ES-I3 (cell line): Measurements from ENCODE around the gene CBX5.
"Not testable (repeated sequence)": the region's sequence is repeated elsewhere in the genome, so short reads cannot be mapped to it uniquely, and the experiment has no call there.

Experiments used
- H3K36me3 ChIP-seq: 2 replicates; pipeline ENCODE4 v1.6.1; 2013; ENCODE audit warnings: mild to moderate bottlenecking, low read length, control low read depth, moderate library complexity; ENCODE audit not compliant: insufficient read depth
- H3K4me1 ChIP-seq: 2 replicates; pipeline ENCODE4 v1.6.1; 2013; ENCODE audit warnings: mild to moderate bottlenecking, control low read depth, low read length; ENCODE audit not compliant: insufficient read depth
- H3K9ac ChIP-seq: 2 replicates; pipeline ENCODE4 v1.6.1; 2013; ENCODE audit warnings: low read depth, mild to moderate bottlenecking, low read length, moderate library complexity
- H3K9me3 ChIP-seq: 2 replicates; pipeline ENCODE4 v1.6.1; 2013; ENCODE audit warnings: mild to moderate bottlenecking, low read length, moderate library complexity; ENCODE audit not compliant: control insufficient read depth, insufficient read depth

CBX5 gene

DNA sequence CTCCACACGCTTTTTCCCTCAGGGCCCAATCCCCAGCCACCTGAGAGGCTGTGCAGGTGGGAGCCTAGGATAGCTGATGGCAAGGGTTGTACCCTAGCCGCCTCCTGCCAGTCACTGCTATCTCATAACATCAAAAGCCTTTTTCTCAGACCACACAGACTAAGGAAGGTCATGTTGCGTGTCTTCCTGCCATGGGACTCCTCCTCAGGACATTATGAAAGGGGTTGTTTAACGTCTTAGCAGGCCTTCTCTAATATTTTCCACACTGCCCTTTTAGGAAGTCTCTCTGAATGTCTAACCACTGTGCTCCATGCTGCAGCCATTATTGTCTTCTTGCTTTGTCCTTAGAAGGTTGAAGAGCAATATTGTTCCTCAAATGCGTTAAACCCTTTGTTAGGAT is 83.5 kb downstream of the CBX5 start:
- peaks cover 6% of the 10 kb centered on the region for H3K4me1 ChIP-seq
- no peaks in the 10 kb centered on the region for H3K36me3 ChIP-seq
- H3K9me3 ChIP-seq = no peaks in the 10 kb centered on the region
- H3K9ac ChIP-seq = no peak overlapping the region

DNA sequence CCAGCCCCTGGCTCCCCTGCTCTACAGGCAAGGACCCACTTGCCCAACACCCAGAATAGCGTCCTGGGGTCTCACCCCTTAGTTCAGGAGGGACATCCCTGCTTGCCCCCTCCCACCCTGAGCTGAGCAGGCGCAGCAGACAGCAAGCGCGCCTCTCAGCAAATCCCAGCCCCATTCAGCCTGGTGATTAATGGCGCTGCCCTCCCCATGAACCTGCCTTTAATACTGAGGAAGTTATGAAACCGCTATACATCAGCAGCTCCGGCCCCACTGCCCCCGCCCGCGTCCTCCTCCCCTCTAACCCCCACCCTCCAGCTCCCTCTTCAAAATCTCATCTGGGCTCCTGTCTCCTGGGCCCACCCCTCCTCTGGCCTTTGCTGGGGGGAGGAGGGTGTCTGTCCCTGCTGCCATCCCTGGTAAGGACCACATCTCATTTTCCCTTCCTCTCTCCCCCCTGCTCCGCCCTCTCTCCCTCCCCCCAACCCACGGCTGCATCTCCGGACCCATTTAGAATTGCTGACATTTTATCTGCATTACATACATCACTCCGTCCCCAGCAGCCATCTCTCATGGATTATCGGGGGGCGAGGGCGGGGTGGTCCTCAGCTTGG is 84.1 kb downstream of the CBX5 start:
- no peaks in the 10 kb centered on the region for H3K9me3 ChIP-seq
- peaks cover 6% of the 10 kb centered on the region for H3K4me1 ChIP-seq
- H3K36me3 ChIP-seq = no peaks in the 10 kb centered on the region
- no peak overlapping the region for H3K9ac ChIP-seq

DNA sequence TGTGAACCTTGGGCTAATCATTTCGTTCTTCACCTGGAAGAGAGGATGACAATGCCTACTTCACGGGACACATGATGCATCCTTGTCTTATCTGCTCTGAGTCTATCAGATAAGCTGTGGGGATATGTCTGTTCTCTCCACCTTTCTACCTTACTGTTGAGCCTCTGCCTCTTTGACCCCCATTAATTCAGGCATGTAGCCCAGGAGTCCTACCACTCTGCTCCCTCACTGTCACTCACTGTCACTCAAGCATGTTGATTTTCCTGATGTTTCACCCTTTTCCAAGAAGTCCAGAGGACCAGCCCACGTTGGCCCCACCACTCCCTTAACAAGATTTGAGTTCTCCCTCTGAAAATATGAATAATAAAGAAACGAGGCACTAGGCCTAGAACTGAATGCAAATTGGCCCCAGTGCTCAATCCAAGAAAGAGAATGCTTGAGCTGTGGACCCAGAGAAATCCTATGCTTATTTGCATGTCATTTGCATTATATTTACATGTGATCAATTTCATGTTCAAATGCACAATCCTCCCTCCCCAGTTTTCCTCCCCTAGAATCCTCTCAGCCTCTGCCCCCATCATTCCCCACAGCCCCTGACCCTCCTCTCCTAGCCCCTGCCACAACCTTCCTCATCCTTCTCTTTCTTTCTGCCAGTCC is 84.7 kb downstream of the CBX5 start:
- H3K36me3 ChIP-seq = no peaks in the 10 kb centered on the region
- H3K4me1 ChIP-seq = peaks cover 6% of the 10 kb centered on the region
- H3K9me3 ChIP-seq = no peaks in the 10 kb centered on the region
- H3K9ac ChIP-seq = no peak overlapping the region

DNA sequence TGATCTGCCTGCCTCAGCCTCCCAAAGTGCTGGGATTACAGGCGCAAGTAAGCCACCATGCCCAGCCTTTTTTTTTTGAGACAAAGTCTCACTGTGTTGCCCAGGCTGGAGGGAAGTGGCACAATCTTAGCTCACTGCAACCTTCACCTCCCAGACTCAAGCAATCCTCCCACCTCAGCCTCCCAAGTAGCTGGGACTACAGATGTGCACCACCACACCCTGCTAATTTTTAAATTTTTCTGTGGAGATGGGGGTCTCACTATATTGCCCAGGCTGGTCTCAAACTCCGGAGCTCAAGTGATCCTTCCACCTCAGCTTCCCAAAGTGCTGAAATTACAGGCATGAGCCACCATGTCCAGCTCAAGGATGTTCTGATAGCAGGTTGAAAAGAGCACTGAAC is 85.3 kb downstream of the CBX5 start:
- not testable (repeated sequence) for H3K36me3 ChIP-seq, H3K9me3 ChIP-seq, H3K9ac ChIP-seq, H3K4me1 ChIP-seq

DNA sequence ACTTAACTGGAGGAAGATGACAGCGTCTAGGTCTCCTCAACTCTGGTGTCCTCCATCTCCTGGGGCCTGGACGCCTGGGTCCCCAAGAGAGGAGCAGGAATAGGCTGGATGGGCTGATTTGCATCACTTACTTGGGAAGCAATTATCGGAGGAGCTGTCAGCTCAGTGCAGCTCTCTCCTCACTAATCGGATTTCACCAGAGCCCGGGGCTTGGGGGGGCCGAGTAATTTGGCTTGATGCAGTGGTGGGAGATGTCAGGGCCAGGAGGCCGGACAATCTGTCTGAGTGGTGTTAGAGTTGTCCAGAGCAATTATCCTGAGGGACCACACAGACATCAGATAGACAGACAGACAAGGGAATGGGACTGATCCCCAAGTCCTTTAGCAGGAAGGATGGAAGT is 86.5 kb downstream of the CBX5 start:
- Histone ChIP-seq H3K36me3 (no peaks in the 10 kb centered on the region), H3K9me3 (no peaks in the 10 kb centered on the region), H3K4me1 (peaks cover 6% of the 10 kb centered on the region), H3K9ac (no peak overlapping the region)

DNA sequence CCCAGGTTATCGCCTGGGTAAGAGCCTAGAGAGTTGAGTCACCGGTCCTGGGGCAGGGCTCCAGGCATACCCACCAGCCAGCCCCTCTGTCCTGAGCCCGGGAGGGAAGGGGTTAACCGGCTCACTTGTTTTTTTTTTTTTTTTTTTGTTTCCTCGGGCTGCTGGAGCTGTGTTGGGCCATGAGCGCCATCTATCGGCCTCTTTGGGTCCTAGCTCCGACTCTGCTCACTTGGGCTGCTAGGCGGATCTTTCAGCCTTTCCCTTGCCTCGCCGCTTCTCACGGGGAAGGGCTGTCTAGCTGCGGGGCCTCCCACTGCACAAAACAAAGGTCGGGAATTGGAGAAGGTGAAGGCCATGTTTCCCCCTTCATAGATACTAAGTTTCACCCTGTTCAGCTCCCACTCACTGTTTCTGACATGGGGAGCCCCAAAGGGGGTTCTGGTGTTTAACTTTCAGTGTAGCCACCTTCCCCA is 88.3 kb downstream of the CBX5 start:
- Histone ChIP-seq H3K9ac (no peak overlapping the region), H3K9me3 (no peaks in the 10 kb centered on the region), H3K36me3 (no peaks in the 10 kb centered on the region), H3K4me1 (no peaks in the 10 kb centered on the region)

DNA sequence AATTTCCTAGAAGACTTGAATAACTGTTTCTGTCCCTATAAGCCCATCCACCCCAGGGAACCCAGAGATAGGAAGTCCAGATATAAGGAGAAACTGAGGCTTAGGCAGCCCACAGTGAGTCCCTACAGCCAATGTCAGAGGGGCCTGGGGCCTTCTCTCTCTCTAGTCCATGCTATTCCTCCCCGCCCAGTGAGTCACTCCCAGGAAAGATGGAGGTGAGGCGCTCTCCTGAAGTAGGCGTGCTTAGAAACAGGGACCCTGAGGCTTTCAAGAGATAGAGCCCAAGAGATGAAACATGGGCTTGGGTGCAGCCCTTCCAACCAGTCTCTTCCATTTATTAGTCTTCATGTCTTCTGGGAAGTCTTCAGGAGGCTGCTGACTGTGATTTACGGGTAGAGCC is 88.8 kb downstream of the CBX5 start:
- H3K9me3 ChIP-seq = no peaks in the 10 kb centered on the region
- H3K4me1 ChIP-seq = no peaks in the 10 kb centered on the region
- no peak overlapping the region for H3K9ac ChIP-seq
- H3K36me3 ChIP-seq = no peaks in the 10 kb centered on the region

DNA sequence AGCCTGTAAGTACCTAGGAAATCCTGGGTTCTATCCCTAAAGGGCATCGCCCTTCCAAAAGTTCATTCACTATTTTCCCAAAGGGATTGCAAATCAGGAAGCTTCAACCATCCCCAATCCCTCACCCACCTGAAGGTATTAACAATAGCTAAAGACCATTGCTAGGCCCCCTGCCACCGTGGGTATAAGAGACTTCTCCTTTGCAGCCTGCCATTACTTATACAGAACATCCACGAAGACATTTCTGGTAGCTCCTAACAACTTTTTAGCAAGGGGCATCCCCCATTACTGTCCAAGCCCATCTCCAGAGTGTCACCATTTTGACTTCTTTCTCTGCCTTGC is 90.8 kb downstream of the CBX5 start:
- Histone ChIP-seq H3K9me3 (no peaks in the 10 kb centered on the region), H3K4me1 (no peaks in the 10 kb centered on the region), H3K9ac (no peak overlapping the region), H3K36me3 (no peaks in the 10 kb centered on the region; the same call in 1 of the 2 replicates)

DNA sequence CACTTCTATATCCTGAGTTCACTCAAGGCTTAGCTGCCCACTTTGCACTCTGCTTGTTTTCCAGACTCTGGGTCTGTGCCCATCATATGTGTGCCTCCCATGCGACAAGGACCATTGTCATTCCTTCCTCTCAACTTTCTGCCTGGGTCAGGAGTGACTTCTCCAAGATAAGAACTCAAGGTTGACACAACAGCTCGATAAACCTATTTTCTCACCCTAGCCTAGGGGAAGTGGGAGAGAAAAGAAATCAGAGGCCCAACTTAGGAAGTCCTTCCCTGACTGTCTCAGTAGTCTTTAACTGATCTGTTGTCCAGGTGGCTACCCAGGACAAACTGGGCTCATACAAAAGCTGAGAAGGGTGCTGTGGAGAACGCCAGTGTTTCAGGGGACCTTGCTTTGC is 92.8 kb downstream of the CBX5 start:
- Histone ChIP-seq H3K4me1 (no peaks in the 10 kb centered on the region), H3K9ac (no peak overlapping the region), H3K36me3 (no peaks in the 10 kb centered on the region; the same call in 1 of the 2 replicates), H3K9me3 (no peaks in the 10 kb centered on the region)

DNA sequence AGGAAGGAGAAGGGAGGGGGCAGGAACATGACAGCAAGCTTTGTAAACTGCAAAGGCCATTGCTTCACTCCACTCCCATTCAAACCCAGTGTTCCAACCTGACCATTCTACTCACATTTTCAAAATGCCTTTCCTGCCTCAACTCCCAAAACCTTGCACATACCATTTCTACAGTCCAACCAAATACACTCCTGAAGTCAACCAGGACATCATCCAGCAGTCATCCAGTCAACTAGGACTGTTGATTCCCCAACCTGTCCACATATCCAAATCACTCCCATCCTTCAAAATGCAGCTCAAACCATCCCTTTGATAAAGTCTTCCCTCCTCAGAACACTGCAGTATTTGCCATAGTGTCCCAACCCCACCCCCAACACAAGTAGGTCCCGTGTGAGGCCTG is 94.0 kb downstream of the CBX5 start:
- Histone ChIP-seq H3K9me3 (no peaks in the 10 kb centered on the region), H3K4me1 (no peaks in the 10 kb centered on the region), H3K9ac (no peak overlapping the region), H3K36me3 (no peaks in the 10 kb centered on the region; the same call in 1 of the 2 replicates)

DNA sequence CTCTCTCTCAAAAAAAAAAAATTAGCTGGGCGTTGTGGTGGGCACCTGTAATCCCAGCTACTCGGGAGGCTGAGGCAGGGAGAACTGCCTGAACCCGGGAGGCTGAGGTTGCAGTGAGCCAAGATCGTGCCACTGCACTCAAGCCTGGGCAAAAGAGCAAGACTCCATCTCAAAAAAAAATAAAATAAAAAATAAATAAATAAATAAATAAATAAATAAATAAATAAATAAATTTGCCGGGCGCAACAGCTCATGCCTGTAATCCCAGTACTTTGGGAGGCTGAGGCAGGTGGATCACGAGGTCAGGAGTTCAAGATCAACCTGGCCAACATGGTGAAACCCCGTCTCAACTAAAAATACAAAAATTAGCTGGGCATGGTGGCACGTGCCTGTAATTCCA is 94.6 kb downstream of the CBX5 start:
- not testable (repeated sequence) for H3K4me1 ChIP-seq, H3K9ac ChIP-seq, H3K36me3 ChIP-seq, H3K9me3 ChIP-seq

DNA sequence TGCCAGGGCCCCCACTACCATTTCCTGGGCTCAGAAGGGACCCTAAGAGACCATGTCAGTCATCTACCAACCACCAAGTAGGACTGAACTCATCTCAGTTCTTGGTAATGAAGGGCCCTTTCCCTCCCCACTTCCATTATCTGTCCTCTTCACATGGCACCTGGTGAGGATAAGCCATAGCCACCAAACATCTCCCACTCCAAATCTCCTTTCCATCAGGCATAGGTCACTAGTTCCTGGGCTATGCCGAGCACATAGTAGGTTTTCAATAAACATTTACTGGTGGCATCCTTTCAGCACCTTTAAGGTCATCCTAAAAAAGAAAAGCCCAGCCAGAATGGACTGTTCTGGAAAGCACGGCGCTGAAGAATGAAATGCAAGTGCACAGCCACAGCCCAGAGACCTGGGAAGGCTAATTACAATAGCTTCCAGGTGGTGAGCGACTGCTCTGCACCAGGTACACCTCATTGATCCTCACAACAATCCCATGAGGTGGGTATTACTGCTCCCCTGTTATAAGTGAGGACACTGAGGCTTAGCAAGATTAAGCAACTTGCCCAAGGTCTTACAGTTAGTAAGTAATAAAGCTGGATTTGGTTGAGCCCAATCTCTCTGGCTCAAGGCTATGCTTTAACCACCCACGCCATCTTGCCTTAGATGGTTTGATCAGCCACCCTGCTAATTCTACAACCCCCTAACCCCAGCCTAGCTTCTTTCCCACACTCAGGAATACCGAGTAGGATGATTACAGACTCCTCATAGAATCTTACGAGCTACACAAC is 95.7 kb downstream of the CBX5 start:
- Histone ChIP-seq H3K4me1 (no peaks in the 10 kb centered on the region), H3K9me3 (no peaks in the 10 kb centered on the region), H3K36me3 (no peaks in the 10 kb centered on the region; the same call in 1 of the 2 replicates), H3K9ac (no peak overlapping the region)

DNA sequence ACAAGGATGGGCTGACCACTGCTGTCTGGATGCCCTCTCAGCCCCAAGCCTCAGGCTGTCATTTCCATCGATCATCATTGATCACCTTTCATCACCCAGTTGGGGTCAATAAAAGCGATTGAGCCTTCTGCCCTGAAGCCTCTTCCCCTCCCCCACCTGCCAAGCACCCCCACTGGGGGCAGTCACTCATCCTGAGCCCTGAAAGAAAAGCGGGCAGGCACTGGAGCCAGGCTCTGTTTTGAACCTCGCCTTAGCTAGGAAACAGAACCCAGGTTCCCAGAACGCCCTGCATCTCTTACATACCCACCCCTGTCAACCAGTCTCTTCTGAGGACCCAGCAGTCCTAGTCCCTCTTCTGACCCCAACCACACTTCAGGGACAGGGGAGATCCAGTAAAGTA is 96.9 kb downstream of the CBX5 start:
- H3K9ac ChIP-seq = no peak overlapping the region
- no peaks in the 10 kb centered on the region for H3K4me1 ChIP-seq
- H3K9me3 ChIP-seq = no peaks in the 10 kb centered on the region
- H3K36me3 ChIP-seq = no peaks in the 10 kb centered on the region; the same call in 1 of the 2 replicates

DNA sequence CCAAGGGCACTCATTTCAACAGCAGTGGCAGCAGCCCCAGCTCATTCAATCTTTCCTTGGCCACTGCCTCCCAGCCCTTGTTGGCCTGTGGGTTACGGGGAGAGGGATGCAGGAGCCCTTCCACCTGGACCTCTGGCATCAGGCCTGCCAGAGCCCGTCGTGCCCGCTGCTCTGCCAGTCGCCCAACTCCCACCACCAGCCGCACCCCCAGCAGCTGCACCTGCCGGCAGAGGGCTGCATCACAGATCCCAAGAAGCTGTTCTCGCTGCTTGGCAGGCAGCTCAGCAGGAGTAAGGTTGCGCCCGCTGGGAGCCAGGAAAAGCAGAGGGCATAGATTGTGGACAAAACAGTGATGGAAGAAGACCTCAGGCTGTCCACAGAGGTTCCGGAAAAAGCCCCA is 97.8 kb downstream of the CBX5 start:
- H3K9me3 ChIP-seq = no peaks in the 10 kb centered on the region
- no peak overlapping the region for H3K9ac ChIP-seq
- H3K36me3 ChIP-seq = no peaks in the 10 kb centered on the region; the same call in 1 of the 2 replicates
- H3K4me1 ChIP-seq = no peaks in the 10 kb centered on the region
